Measurements from ENCODE around the gene PTPRG.

DNA sequence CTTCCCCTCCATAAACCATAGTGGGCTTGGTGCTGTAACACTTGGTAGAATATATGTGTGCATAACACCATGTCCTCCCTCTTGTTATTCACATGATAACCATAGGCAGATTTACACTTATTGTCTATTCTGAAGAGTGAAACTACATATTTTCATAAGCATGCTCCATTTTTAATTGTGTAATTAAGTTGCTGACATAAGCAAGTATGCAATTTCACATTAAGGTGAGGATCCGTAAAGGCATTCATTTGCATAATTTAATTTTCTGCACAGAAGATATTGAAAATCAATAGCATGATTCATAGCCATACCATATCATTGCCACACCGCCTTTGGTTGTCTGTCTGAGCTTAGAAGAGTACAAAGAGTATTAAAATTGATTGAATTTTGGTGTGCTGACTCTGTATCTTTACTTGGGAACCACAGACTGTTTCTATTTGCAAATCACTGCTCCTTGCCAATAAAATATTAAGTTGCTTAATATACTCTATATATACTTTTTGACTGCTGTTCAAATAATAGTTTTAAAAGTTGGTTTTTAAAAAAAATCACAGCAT is 182.4 kb downstream of the PTPRG start:
- TF ChIP-seq, protein P1, sequence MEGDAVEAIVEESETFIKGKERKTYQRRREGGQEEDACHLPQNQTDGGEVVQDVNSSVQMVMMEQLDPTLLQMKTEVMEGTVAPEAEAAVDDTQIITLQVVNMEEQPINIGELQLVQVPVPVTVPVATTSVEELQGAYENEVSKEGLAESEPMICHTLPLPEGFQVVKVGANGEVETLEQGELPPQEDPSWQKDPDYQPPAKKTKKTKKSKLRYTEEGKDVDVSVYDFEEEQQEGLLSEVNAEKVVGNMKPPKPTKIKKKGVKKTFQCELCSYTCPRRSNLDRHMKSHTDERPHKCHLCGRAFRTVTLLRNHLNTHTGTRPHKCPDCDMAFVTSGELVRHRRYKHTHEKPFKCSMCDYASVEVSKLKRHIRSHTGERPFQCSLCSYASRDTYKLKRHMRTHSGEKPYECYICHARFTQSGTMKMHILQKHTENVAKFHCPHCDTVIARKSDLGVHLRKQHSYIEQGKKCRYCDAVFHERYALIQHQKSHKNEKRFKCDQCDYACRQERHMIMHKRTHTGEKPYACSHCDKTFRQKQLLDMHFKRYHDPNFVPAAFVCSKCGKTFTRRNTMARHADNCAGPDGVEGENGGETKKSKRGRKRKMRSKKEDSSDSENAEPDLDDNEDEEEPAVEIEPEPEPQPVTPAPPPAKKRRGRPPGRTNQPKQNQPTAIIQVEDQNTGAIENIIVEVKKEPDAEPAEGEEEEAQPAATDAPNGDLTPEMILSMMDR (IDR thresholded peaks at IDR 0.05; ENCODE audit: low read depth, low read length, poor library complexity, severe bottlenecking): no peak
- TF ChIP-seq EZH2phosphoT487 (IDR thresholded peaks at IDR 0.05; ENCODE audit: borderline replicate concordance, low read length): no peak

Measured in DOHH2 (cell line).